ENCODE results near the gene FCRL1. TPM values are rescaled to one million over a fixed set of nuclear protein-coding genes. Genes with fewer than 3 reads are reported as not detected.

FCRL1 gene
- total RNA-seq, 2 donors from 2014 or later = not detected

DNA sequence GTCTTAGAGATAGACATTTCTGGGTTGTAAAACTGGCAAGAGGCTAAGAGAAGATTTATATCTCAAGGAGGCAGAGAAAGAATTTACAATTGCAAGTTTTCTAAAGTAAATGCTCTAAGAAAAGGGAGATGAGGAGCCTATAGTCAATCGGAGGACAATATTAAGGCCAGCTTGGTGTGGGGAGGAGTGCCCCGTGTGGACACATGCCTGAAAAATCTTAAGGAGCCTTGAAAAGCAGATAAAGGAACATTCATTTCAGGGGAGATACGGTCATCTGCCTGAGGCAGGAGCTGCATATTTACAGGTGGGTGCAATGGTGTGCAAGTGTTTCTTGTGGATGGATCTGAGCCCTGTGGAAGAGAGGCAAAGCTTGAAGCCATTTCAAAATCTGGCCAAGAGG is 68.6 kb downstream of the FCRL1 start:
- no peak overlapping the region for H3K27ac ChIP-seq (ENCODE audit: low read depth, low read length)
- no peak overlapping the region for H3K4me3 ChIP-seq (ENCODE audit: low read length)
- no peaks in the 10 kb centered on the region for H3K36me3 Mint-ChIP-seq (ENCODE audit: low read depth)
- H3K27me3 Mint-ChIP-seq (ENCODE audit: insufficient read depth) = peaks cover 2% of the 10 kb centered on the region
- TF ChIP-seq, protein P1, sequence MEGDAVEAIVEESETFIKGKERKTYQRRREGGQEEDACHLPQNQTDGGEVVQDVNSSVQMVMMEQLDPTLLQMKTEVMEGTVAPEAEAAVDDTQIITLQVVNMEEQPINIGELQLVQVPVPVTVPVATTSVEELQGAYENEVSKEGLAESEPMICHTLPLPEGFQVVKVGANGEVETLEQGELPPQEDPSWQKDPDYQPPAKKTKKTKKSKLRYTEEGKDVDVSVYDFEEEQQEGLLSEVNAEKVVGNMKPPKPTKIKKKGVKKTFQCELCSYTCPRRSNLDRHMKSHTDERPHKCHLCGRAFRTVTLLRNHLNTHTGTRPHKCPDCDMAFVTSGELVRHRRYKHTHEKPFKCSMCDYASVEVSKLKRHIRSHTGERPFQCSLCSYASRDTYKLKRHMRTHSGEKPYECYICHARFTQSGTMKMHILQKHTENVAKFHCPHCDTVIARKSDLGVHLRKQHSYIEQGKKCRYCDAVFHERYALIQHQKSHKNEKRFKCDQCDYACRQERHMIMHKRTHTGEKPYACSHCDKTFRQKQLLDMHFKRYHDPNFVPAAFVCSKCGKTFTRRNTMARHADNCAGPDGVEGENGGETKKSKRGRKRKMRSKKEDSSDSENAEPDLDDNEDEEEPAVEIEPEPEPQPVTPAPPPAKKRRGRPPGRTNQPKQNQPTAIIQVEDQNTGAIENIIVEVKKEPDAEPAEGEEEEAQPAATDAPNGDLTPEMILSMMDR (conservative IDR thresholded peaks at IDR 0.05) = peak; percentile 57
- no peak overlapping the region for H3K9ac ChIP-seq (ENCODE audit: extremely low read depth, low read length, poor library complexity, severe bottlenecking)
- no peaks in the 10 kb centered on the region for H3K4me1 Mint-ChIP-seq
- no peaks in the 10 kb centered on the region for H3K36me3 ChIP-seq (ENCODE audit: control insufficient read depth, insufficient read depth, low read length)
- no peaks in the 10 kb centered on the region for H3K9me3 ChIP-seq (ENCODE audit: control insufficient read depth, low read length)
- H3K27ac Mint-ChIP-seq = no peak overlapping the region
- no peaks in the 10 kb centered on the region for H3K9me3 Mint-ChIP-seq
- no peaks in the 10 kb centered on the region for H3K4me1 ChIP-seq (ENCODE audit: control insufficient read depth, insufficient read depth, low read length)
- WGBS, 2 experiments (ENCODE audit: insufficient coverage in 1 of 2, insufficient read length in 1 of 2) = 78 to 83% methylated on average over 3 of the region's 3 CpGs
- H3K27me3 ChIP-seq (ENCODE audit: control insufficient read depth, insufficient read depth, low read length, poor library complexity, severe bottlenecking) = no peaks in the 10 kb centered on the region
- DNase-seq = no peak
- H3K4me3 Mint-ChIP-seq = no peak overlapping the region

DNA sequence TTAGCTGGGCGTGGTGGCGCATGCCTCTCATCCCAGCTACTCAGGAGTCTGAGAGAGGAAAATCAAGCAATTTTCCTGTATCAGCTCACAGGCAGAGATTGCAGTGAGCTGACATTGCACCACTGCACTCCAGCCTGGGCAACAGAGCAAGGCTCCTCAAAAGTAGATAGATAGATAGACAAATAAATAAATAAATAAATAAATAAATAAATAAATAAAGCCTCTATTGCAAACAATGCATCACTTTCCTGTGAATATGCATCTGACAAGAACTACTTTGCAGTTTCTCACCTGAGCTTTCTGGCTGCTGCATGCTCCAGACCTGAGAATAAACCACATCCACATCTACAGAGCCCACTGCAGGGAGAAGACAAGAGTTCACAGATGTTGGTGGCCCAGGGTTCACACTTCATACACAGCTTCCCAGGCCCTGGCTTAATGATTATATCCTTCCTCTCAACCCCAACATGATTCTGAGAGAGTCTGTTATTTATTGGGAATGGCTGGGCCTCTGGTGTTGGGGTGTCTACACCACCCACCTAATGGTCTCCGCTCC is 71.6 kb downstream of the FCRL1 start:
- Histone ChIP-seq H3K36me3 (ENCODE audit: control insufficient read depth, insufficient read depth, low read length) (no peaks in the 10 kb centered on the region), H3K27ac (ENCODE audit: low read depth, low read length) (no peak overlapping the region), H3K9ac (ENCODE audit: extremely low read depth, low read length, poor library complexity, severe bottlenecking) (no peak overlapping the region), H3K9me3 (ENCODE audit: control insufficient read depth, low read length) (no peaks in the 10 kb centered on the region), H3K4me3 (ENCODE audit: low read length) (no peak overlapping the region), H3K27me3 (ENCODE audit: control insufficient read depth, insufficient read depth, low read length, poor library complexity, severe bottlenecking) (no peaks in the 10 kb centered on the region), H3K4me1 (ENCODE audit: control insufficient read depth, insufficient read depth, low read length) (no peaks in the 10 kb centered on the region)
- no peaks in the 10 kb centered on the region for H3K9me3 Mint-ChIP-seq
- no peaks in the 10 kb centered on the region for H3K36me3 Mint-ChIP-seq (ENCODE audit: low read depth)
- TF ChIP-seq, protein P1 (conservative IDR thresholded peaks at IDR 0.05) = no peak
- no peaks in the 10 kb centered on the region for H3K4me1 Mint-ChIP-seq
- 94 to 98% methylated on average over 3 of the region's 3 CpGs for WGBS, 2 experiments (ENCODE audit: insufficient coverage in 1 of 2, insufficient read length in 1 of 2)
- DNase-seq = no peak
- H3K4me3 Mint-ChIP-seq = no peak overlapping the region
- H3K27me3 Mint-ChIP-seq (ENCODE audit: insufficient read depth) = peaks cover 2% of the 10 kb centered on the region
- no peak overlapping the region for H3K27ac Mint-ChIP-seq

Other genes starting within 250 kb of the FCRL1 start
- gene FCRL4, start 222.0 kb downstream of the FCRL1 start, total RNA-seq = not detected
- gene FCRL3, start 119.4 kb downstream of the FCRL1 start, total RNA-seq = not detected
- gene FCRL2, start 43.0 kb downstream of the FCRL1 start, total RNA-seq = not detected
- not detected for gene CD5L, start 21.7 kb upstream of the FCRL1 start, total RNA-seq
- 10 to 100 TPM; 22.8 to 26.5 TPM for gene KIRREL1, start 173.5 kb upstream of the FCRL1 start, total RNA-seq

Measured in endodermal cell (in vitro differentiated cells).